A549 (cell line): ENCODE results near the gene WBP11. TPM values are rescaled to one million over a fixed set of nuclear protein-coding genes. Genes with fewer than 3 reads are reported as not detected.
"Not testable (repeated sequence)": the region's sequence is repeated elsewhere in the genome, so short reads cannot be mapped to it uniquely, and the experiment has no call there.

Source experiments
- ATAC-seq, 2 experiments: fragments of 200-7000 bp in 1 of 2; fragments of >200 bp in 1 of 2; cut with Nextera tagmentation in 1 of 2; cut with Tn5 transposase in 1 of 2; 3 replicates each; pipeline versions ENCODE4 v1.8.0 to v1.9.1; 2018 to 2020; ENCODE audit warnings: mild to moderate bottlenecking in 1 of 2, moderate library complexity in 1 of 2
- CTCF ChIA-PET: fragments of 300-600 bp; sonication (Branson Sonifier 250); formaldehyde crosslinking; extraction: SDS; loops from one replicate; lab custom pipeline; 2021; ENCODE audit warnings: antibody characterized with exemption, inconsistent platforms; lab: Yijun Ruan, JAX
- POLR2A ChIA-PET: fragments of 350-600 bp; formaldehyde crosslinking; extraction: SDS; loops from one replicate; lab custom pipeline; 2021; ENCODE audit warnings: antibody characterized with exemption, inconsistent platforms; lab: Yijun Ruan, JAX
- DNase-seq, 2 experiments: peaks; one replicate each; pipeline versions ENCODE4 v3.0.0 to v3.0.0-alpha.2; 2011 to 2016; ENCODE audit warnings: low read depth in 1 of 2, low spot score in 1 of 2
- FAIRE-seq: peaks from 2 replicates; lab custom pipeline; 2011; peaks lifted over from hg19 to GRCh38; lab: Jason Lieb, UNC
- H3K27ac ChIP-seq, 2 experiments: fragments of >200 bp; sonication (Bioruptor Twin); formaldehyde crosslinking; 3 replicates each; pipeline ENCODE4 v1.5.1; 2016 to 2017
- H3K4me1 ChIP-seq: fragments of >200 bp; sonication (Bioruptor Twin); formaldehyde crosslinking; 3 replicates; pipeline ENCODE4 v1.6.1; 2016
- H3K4me2 ChIP-seq: fragments of >200 bp; sonication (Bioruptor Twin); formaldehyde crosslinking; 3 replicates; pipeline ENCODE4 v1.6.1; 2016
- H3K4me3 ChIP-seq: fragments of >200 bp; sonication (Bioruptor Twin); formaldehyde crosslinking; 3 replicates; pipeline ENCODE4 v1.5.1; 2016
- H3K9me3 ChIP-seq: fragments of >200 bp; sonication (Bioruptor Twin); formaldehyde crosslinking; 3 replicates; pipeline ENCODE4 v1.6.1; 2016
- BHLHE40 ChIP-seq: IDR thresholded peaks from 2 replicates; pipeline ENCODE4 v1.6.1; 2012; ENCODE audit warnings: low read depth, low read length, inconsistent platforms
- CBX2 ChIP-seq: fragments of 200-600 bp; sonication (generic); IDR thresholded peaks from 2 replicates; pipeline ENCODE4 v1.6.1; 2016; ENCODE audit warnings: low read depth, mild to moderate bottlenecking, borderline replicate concordance
- CEBPB ChIP-seq, 2 experiments: fragments of >200 bp in 1 of 2; sonication (Bioruptor Twin) in 1 of 2; formaldehyde crosslinking in 1 of 2; IDR thresholded peaks; 2 replicates each; pipeline ENCODE4 v1.6.1; 2012 to 2016
- CHD2 ChIP-seq: fragments of 150-350 bp; IDR thresholded peaks from 2 replicates; pipeline ENCODE4 v1.6.1; 2014; ENCODE audit warnings: low read length; ENCODE audit not compliant: partially characterized antibody
- CHD4 ChIP-seq: fragments of 200-600 bp; sonication (generic); IDR thresholded peaks from 2 replicates; pipeline ENCODE4 v1.6.1; 2016; ENCODE audit warnings: antibody characterized with exemption, mild to moderate bottlenecking, borderline replicate concordance
- ESRRA ChIP-seq: fragments of 150-350 bp; IDR thresholded peaks from 2 replicates; pipeline ENCODE4 v1.6.1; 2014; ENCODE audit warnings: mild to moderate bottlenecking, low read length, borderline replicate concordance
- FOXS1 ChIP-seq: fragments of 250-450 bp; sonication (Bioruptor Pico); IDR thresholded peaks from 2 replicates; pipeline ENCODE4 v1.5.0; 2020; ENCODE audit warnings: mild to moderate bottlenecking, moderate library complexity
- GATA3 ChIP-seq: IDR thresholded peaks from 2 replicates; pipeline ENCODE4 v1.6.1; 2012; ENCODE audit warnings: borderline replicate concordance
- HDAC2 ChIP-seq: fragments of 200-600 bp; sonication (generic); IDR thresholded peaks from 2 replicates; pipeline ENCODE4 v1.6.1; 2016
- HOXA7 ChIP-seq: fragments of 250-450 bp; sonication (Bioruptor Pico); IDR thresholded peaks from 2 replicates; pipeline ENCODE4 v1.5.0; 2020; ENCODE audit warnings: mild to moderate bottlenecking, moderate library complexity
- KDM5A ChIP-seq: fragments of 200-600 bp; sonication (generic); IDR thresholded peaks from 2 replicates; pipeline ENCODE4 v1.6.1; 2016; ENCODE audit warnings: antibody characterized with exemption, mild to moderate bottlenecking
- MAZ ChIP-seq: fragments of 150-350 bp; IDR thresholded peaks from 2 replicates; pipeline ENCODE4 v1.6.1; 2014; ENCODE audit warnings: antibody characterized with exemption, low read depth, low read length, borderline replicate concordance
- PHF8 ChIP-seq: fragments of 200-600 bp; sonication (generic); IDR thresholded peaks from 2 replicates; pipeline ENCODE4 v1.6.1; 2016; ENCODE audit warnings: low read depth, mild to moderate bottlenecking, antibody characterized with exemption, moderate library complexity, borderline replicate concordance
- POLR2A ChIP-seq: IDR thresholded peaks from 2 replicates; pipeline ENCODE4 v1.6.1; 2012; ENCODE audit warnings: mild to moderate bottlenecking, low read length
- RAD21 ChIP-seq, 2 experiments: fragments of >200 bp in 1 of 2; sonication (Bioruptor Twin) in 1 of 2; formaldehyde crosslinking in 1 of 2; IDR thresholded peaks in 1 of 2; conservative IDR thresholded peaks in 1 of 2; 2 replicates in 1 of 2; 3 replicates in 1 of 2; pipeline ENCODE4 v1.6.1; 2012 to 2018; ENCODE audit warnings: inconsistent platforms in 1 of 2
- RARB ChIP-seq: fragments of 250-450 bp; sonication (Bioruptor Pico); IDR thresholded peaks from 2 replicates; pipeline ENCODE4 v1.8.0; 2021; ENCODE audit warnings: mild to moderate bottlenecking, moderate library complexity
- RFX5 ChIP-seq: fragments of 450-650 bp; IDR thresholded peaks from 2 replicates; pipeline ENCODE4 v1.7.1; 2014; ENCODE audit warnings: antibody characterized with exemption, mild to moderate bottlenecking, moderate library complexity
- RNF2 ChIP-seq: fragments of 200-600 bp; sonication (generic); IDR thresholded peaks from 2 replicates; pipeline ENCODE4 v1.6.1; 2016; ENCODE audit warnings: low read depth, mild to moderate bottlenecking, antibody characterized with exemption, moderate library complexity, borderline replicate concordance
- SMC3 ChIP-seq: fragments of >200 bp; sonication (Bioruptor Twin); formaldehyde crosslinking; IDR thresholded peaks from 3 replicates; pipeline ENCODE4 v1.6.1; 2018; ENCODE audit warnings: inconsistent platforms
- USF2 ChIP-seq: fragments of 450-650 bp; IDR thresholded peaks from 2 replicates; pipeline ENCODE4 v1.6.1; 2014; ENCODE audit warnings: antibody characterized with exemption
- ZC3H11A ChIP-seq: fragments of 450-650 bp; IDR thresholded peaks from 2 replicates; pipeline ENCODE4 v1.6.1; 2014; ENCODE audit warnings: antibody characterized with exemption, mild to moderate bottlenecking
- ZFP36 ChIP-seq: fragments of 450-650 bp; IDR thresholded peaks from 2 replicates; pipeline ENCODE4 v1.6.1; 2014; ENCODE audit warnings: borderline replicate concordance; ENCODE audit not compliant: partially characterized antibody
- ZSCAN20 ChIP-seq: fragments of 250-450 bp; sonication (Bioruptor Pico); IDR thresholded peaks from 2 replicates; pipeline ENCODE4 v1.8.0; 2022; ENCODE audit warnings: mild to moderate bottlenecking, moderate library complexity
- WGBS: methylation state at CpG from one replicate; pipeline ENCODE4 v1.1.6; 2017; ENCODE audit errors: missing lambda C conversion rate; 5-methylcytosine and 5-hydroxymethylcytosine counted together
- polyA plus RNA-seq, 4 experiments: library from polyadenylated mRNA; depleted of rRNA in 3 of 4; stranded (reverse); fragments of >200 nt; fragmentation: RNase III in 1 of 4; extraction: RNeasy Plus Mini Kit Qiagen cat#74134 plus additional on column Dnase treatment in 1 of 4; gene quantifications; 2 replicates in 3 of 4; 3 replicates in 1 of 4; pipeline ENCODE4 v1.2.3, GENCODE V29; 2011 to 2017
- TF ChIP-seq, protein P1 (sequence below): IDR thresholded peaks from 2 replicates; pipeline ENCODE4 v1.6.1; 2012
- TF ChIP-seq, protein P2 (sequence below): fragments of >200 bp; sonication (Bioruptor Twin); formaldehyde crosslinking; IDR thresholded peaks from 3 replicates; pipeline ENCODE4 v1.6.1; 2016
- TF ChIP-seq, protein P3 (sequence below): fragments of >200 bp; sonication (Bioruptor Twin); formaldehyde crosslinking; IDR thresholded peaks from 3 replicates; pipeline ENCODE4 v1.5.1; 2016

Gene WBP11
- polyA plus RNA-seq, 2 of the 4 experiments (the other 2 are of a cell fraction): 45.7 to 50.3 TPM

- DNase-seq (no peak), FAIRE-seq (no peak), ATAC-seq (no peak)
- Histone ChIP-seq H3K9me3 (no peaks in the 10 kb centered on the region), H3K27ac (no peak overlapping the region), H3K4me1 (no peaks in the 10 kb centered on the region), H3K4me2 (no peak overlapping the region), H3K4me3 (no peak overlapping the region)
- 80% methylated on average over 2 of the region's 2 CpGs for WGBS
- ChIA-PET CTCF (no interaction called here), POLR2A (no interaction called here)
- TF ChIP-seq, protein P1, sequence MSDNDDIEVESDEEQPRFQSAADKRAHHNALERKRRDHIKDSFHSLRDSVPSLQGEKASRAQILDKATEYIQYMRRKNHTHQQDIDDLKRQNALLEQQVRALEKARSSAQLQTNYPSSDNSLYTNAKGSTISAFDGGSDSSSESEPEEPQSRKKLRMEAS: no peak
- no peak for TF ChIP-seq RARB
- no peak for TF ChIP-seq HOXA7 (CRISPR knock-in tag)
- no peak for TF ChIP-seq ZC3H11A
- no peak for TF ChIP-seq FOXS1 (CRISPR knock-in tag)
- no peak for TF ChIP-seq CBX2
- no peak for TF ChIP-seq SMC3
- TF ChIP-seq BHLHE40: no peak
- no peak for TF ChIP-seq RAD21 (conservative IDR thresholded peaks at IDR 0.05 in 1 of 2, IDR thresholded peaks at IDR 0.05 in 1 of 2)
- no peak for TF ChIP-seq POLR2A
- no peak for TF ChIP-seq GATA3
- TF ChIP-seq RFX5: no peak
- no peak for TF ChIP-seq ZFP36
- no peak for TF ChIP-seq HDAC2
- no peak for TF ChIP-seq CHD2
- no peak for TF ChIP-seq CEBPB (IDR thresholded peaks at IDR 0.05)
- no peak for TF ChIP-seq MAZ
Observed at GRCh38 chr12:14741942-14742341, 61.3 kb downstream of the WBP11 start.

GRCh38 chr12:14741153-14741552 is 62.1 kb downstream of the WBP11 start:
- H3K27ac ChIP-seq: no peak overlapping the region
- TF ChIP-seq, protein P2, sequence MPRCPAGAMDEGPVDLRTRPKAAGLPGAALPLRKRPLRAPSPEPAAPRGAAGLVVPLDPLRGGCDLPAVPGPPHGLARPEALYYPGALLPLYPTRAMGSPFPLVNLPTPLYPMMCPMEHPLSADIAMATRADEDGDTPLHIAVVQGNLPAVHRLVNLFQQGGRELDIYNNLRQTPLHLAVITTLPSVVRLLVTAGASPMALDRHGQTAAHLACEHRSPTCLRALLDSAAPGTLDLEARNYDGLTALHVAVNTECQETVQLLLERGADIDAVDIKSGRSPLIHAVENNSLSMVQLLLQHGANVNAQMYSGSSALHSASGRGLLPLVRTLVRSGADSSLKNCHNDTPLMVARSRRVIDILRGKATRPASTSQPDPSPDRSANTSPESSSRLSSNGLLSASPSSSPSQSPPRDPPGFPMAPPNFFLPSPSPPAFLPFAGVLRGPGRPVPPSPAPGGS: no peak
- TF ChIP-seq CHD4 (no peak), ZC3H11A (no peak), ESRRA (no peak), RNF2 (no peak), KDM5A (no peak), USF2 (no peak), PHF8 (no peak), RFX5 (no peak), ZSCAN20 (CRISPR knock-in tag) (no peak)
- TF ChIP-seq, protein P3, sequence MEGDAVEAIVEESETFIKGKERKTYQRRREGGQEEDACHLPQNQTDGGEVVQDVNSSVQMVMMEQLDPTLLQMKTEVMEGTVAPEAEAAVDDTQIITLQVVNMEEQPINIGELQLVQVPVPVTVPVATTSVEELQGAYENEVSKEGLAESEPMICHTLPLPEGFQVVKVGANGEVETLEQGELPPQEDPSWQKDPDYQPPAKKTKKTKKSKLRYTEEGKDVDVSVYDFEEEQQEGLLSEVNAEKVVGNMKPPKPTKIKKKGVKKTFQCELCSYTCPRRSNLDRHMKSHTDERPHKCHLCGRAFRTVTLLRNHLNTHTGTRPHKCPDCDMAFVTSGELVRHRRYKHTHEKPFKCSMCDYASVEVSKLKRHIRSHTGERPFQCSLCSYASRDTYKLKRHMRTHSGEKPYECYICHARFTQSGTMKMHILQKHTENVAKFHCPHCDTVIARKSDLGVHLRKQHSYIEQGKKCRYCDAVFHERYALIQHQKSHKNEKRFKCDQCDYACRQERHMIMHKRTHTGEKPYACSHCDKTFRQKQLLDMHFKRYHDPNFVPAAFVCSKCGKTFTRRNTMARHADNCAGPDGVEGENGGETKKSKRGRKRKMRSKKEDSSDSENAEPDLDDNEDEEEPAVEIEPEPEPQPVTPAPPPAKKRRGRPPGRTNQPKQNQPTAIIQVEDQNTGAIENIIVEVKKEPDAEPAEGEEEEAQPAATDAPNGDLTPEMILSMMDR: no peak
- DNase-seq (no peak), ATAC-seq (no peak), FAIRE-seq (no peak)
- H3K4me3 ChIP-seq: no peak overlapping the region
- ChIA-PET CTCF (no interaction called here), POLR2A (interaction anchor here (1.6 kb wide), 1 partner anchor 30 kb away, joined by 3 read pairs; a partner anchor contains a TSS)
- 73% methylated on average over 4 of the region's 4 CpGs for WGBS
- H3K4me2 ChIP-seq: no peak overlapping the region
- no peaks in the 10 kb centered on the region for H3K9me3 ChIP-seq
- H3K4me1 ChIP-seq: no peaks in the 10 kb centered on the region

GRCh38 chr12:14736441-14736840 is 66.8 kb downstream of the WBP11 start:
- ATAC-seq, H3K27ac ChIP-seq, H3K9me3 ChIP-seq, FAIRE-seq, DNase-seq, H3K4me1 ChIP-seq, H3K4me2 ChIP-seq, POLR2A ChIA-PET, H3K4me3 ChIP-seq: not testable (repeated sequence)
- CTCF ChIA-PET: interaction anchor here (1.3 kb wide), 1 partner anchor 499 kb away, joined by 4 read pairs; no protein-coding TSS in a partner anchor
- WGBS: 87% methylated on average over 16 of the region's 16 CpGs
